ENCODE results near the gene HADHA. TPM values are rescaled to one million over a fixed set of nuclear protein-coding genes. Genes with fewer than 3 reads are reported as not detected.
A peak's percentile ranks its signal among the peaks of the same experiment; 100 is the strongest.

The HADHA gene
- total RNA-seq, 5 donors from 2014 or later (not counting 1 experiment from before 2014, with no cell fraction given): 76.1 to 95.8 (median 91.9) TPM

- no peak overlapping the region for H3K4me3 ChIP-seq (ENCODE audit: control insufficient read depth in 1 of 2, extremely low read depth in 1 of 2, low read length in 1 of 2)
- peaks cover 37 to 56% of the 10 kb centered on the region in 2 donors for H3K27me3 Mint-ChIP-seq
- DNase-seq: no peak
- no peak overlapping the region for H3K27ac ChIP-seq (ENCODE audit: low read length)
- H3K27ac Mint-ChIP-seq: no peak overlapping the region
- peaks cover 11 to 90% of the 10 kb centered on the region in 2 experiments for H3K27me3 ChIP-seq (replicated peaks in 1 of 2; ENCODE audit: control insufficient read depth in 2 of 2, extremely low read depth in 1 of 2, insufficient read depth in 2 of 2, low read length in 1 of 2)
- peaks cover 0 to 9% of the 10 kb centered on the region in 2 donors for H3K36me3 ChIP-seq (ENCODE audit: control insufficient read depth in 2 of 2, extremely low read depth in 1 of 2, insufficient read depth in 1 of 2, low read length in 1 of 2)
- no peaks in the 10 kb centered on the region for H3K9me3 ChIP-seq
- POLR2A ChIA-PET: no interaction called here
- no peaks in the 10 kb centered on the region for H3K36me3 Mint-ChIP-seq
- H3K9me3 Mint-ChIP-seq: no peaks in the 10 kb centered on the region
- no peak for ATAC-seq (replicated peaks in 1 of 4)
- peaks cover 0 to 34% of the 10 kb centered on the region in 2 experiments for H3K4me1 ChIP-seq (ENCODE audit: control insufficient read depth in 1 of 2, extremely low read depth in 1 of 2, insufficient read depth in 2 of 2, low read length in 2 of 2)
- 79% methylated on average over 10 of the region's 15 CpGs for WGBS (ENCODE audit: insufficient coverage)
- CTCF ChIA-PET: interaction anchor here in 1 of 2 donors (0.5 kb wide), 1 partner anchor 35 kb away, joined by 7 read pairs; no protein-coding TSS in a partner anchor
- H3K4me3 Mint-ChIP-seq: no peak overlapping the region
- H3K4me1 Mint-ChIP-seq: peaks cover 22 to 29% (median 22%) of the 10 kb centered on the region in 3 donors
Observed at GRCh38 chr2:26175466-26176278, 68.8 kb downstream of the HADHA start.

- peak overlapping the region; percentile 67 to 73 (median 71) for H3K4me3 Mint-ChIP-seq
- H3K27me3 Mint-ChIP-seq: peaks cover 33 to 50% of the 10 kb centered on the region in 2 donors
- Histone ChIP-seq H3K36me3 (ENCODE audit: control insufficient read depth in 2 of 2, extremely low read depth in 1 of 2, insufficient read depth in 1 of 2, low read length in 1 of 2) (peaks cover 0 to 9% of the 10 kb centered on the region in 2 donors), H3K4me3 (ENCODE audit: control insufficient read depth in 1 of 2, extremely low read depth in 1 of 2, low read length in 1 of 2) (no peak overlapping the region), H3K4me1 (ENCODE audit: control insufficient read depth in 1 of 2, extremely low read depth in 1 of 2, insufficient read depth in 2 of 2, low read length in 2 of 2) (peaks cover 0 to 34% of the 10 kb centered on the region in 2 experiments), H3K27me3 (replicated peaks in 1 of 2; ENCODE audit: control insufficient read depth in 2 of 2, extremely low read depth in 1 of 2, insufficient read depth in 2 of 2, low read length in 1 of 2) (peaks cover 11 to 85% of the 10 kb centered on the region in 2 experiments), H3K27ac (ENCODE audit: low read length) (no peak overlapping the region), H3K9me3 (no peaks in the 10 kb centered on the region)
- ATAC-seq (replicated peaks in 1 of 4): no peak
- H3K9me3 Mint-ChIP-seq: no peaks in the 10 kb centered on the region
- H3K27ac Mint-ChIP-seq: peak overlapping the region in 1 of 2 donors; percentile 28
- 80% methylated on average over 1 of the region's 10 CpGs for WGBS (ENCODE audit: insufficient coverage)
- no peak for DNase-seq
- H3K4me1 Mint-ChIP-seq: peaks cover 17 to 24% (median 20%) of the 10 kb centered on the region in 3 donors
- no peaks in the 10 kb centered on the region for H3K36me3 Mint-ChIP-seq
- ChIA-PET CTCF (no interaction called here), POLR2A (no interaction called here)
Observed at GRCh38 chr2:26174691-26175465, 69.6 kb downstream of the HADHA start.

GRCh38 chr2:26173776-26174482, 70.5 kb downstream of the HADHA start:
- H3K4me3 Mint-ChIP-seq: peak overlapping the region; percentile 67 to 73 (median 71)
- ATAC-seq (replicated peaks in 1 of 4): no peak
- no peak for DNase-seq
- no peaks in the 10 kb centered on the region for H3K9me3 Mint-ChIP-seq
- H3K27ac Mint-ChIP-seq: no peak overlapping the region
- peaks cover 11 to 18% (median 16%) of the 10 kb centered on the region in 3 donors for H3K4me1 Mint-ChIP-seq
- Histone ChIP-seq H3K36me3 (ENCODE audit: control insufficient read depth in 2 of 2, extremely low read depth in 1 of 2, insufficient read depth in 1 of 2, low read length in 1 of 2) (peaks cover 0 to 9% of the 10 kb centered on the region in 2 donors), H3K27ac (ENCODE audit: low read length) (no peak overlapping the region), H3K4me3 (ENCODE audit: control insufficient read depth in 1 of 2, extremely low read depth in 1 of 2, low read length in 1 of 2) (peak overlapping the region in 1 of 2 donors; percentile 15), H3K4me1 (ENCODE audit: control insufficient read depth in 1 of 2, extremely low read depth in 1 of 2, insufficient read depth in 2 of 2, low read length in 2 of 2) (peaks cover 0 to 26% of the 10 kb centered on the region in 2 experiments), H3K27me3 (replicated peaks in 1 of 2; ENCODE audit: control insufficient read depth in 2 of 2, extremely low read depth in 1 of 2, insufficient read depth in 2 of 2, low read length in 1 of 2) (peaks cover 11 to 77% of the 10 kb centered on the region in 2 experiments), H3K9me3 (no peaks in the 10 kb centered on the region)
- CTCF ChIA-PET: no interaction called here
- POLR2A ChIA-PET: no interaction called here
- 39% methylated on average over 26 of the region's 46 CpGs for WGBS (ENCODE audit: insufficient coverage)
- H3K36me3 Mint-ChIP-seq: no peaks in the 10 kb centered on the region
- H3K27me3 Mint-ChIP-seq: peaks cover 34 to 46% of the 10 kb centered on the region in 2 donors

GRCh38 chr2:26172871-26173775, 71.3 kb downstream of the HADHA start, which contains the start of gene GAREM2:
GAREM2 (plus strand) TSS chr2:26173088; CDS start chr2:26173221, 133 bp downstream.
- Mint-ChIP-seq H3K27ac (no peak within 1 kb of the TSS), H3K27me3 (peaks cover 34 to 46% of the 10 kb centered on the region in 2 donors), H3K9me3 (no peaks in the 10 kb centered on the region), H3K4me3 (peak within 1 kb of the TSS; percentile 75 to 88 (median 81)), H3K4me1 (peaks cover 11 to 16% (median 14%) of the 10 kb centered on the region in 3 donors), H3K36me3 (no peaks in the 10 kb centered on the region)
- Histone ChIP-seq H3K4me3 (ENCODE audit: control insufficient read depth in 1 of 2, extremely low read depth in 1 of 2, low read length in 1 of 2) (peak within 1 kb of the TSS; percentile 28 to 66), H3K36me3 (ENCODE audit: control insufficient read depth in 2 of 2, extremely low read depth in 1 of 2, insufficient read depth in 1 of 2, low read length in 1 of 2) (peaks cover 0 to 9% of the 10 kb centered on the region in 2 donors), H3K9me3 (no peaks in the 10 kb centered on the region), H3K4me1 (ENCODE audit: control insufficient read depth in 1 of 2, extremely low read depth in 1 of 2, insufficient read depth in 2 of 2, low read length in 2 of 2) (peaks cover 0 to 21% of the 10 kb centered on the region in 2 experiments), H3K27me3 (replicated peaks in 1 of 2; ENCODE audit: control insufficient read depth in 2 of 2, extremely low read depth in 1 of 2, insufficient read depth in 2 of 2, low read length in 1 of 2) (peaks cover 11 to 69% of the 10 kb centered on the region in 2 experiments), H3K27ac (ENCODE audit: low read length) (no peak within 1 kb of the TSS)
- ChIA-PET POLR2A (no interaction called here), CTCF (interaction anchor here (0.6 kb wide), 2 partner anchors 565 to 1289 kb away, joined by 4 to 7 read pairs; no protein-coding TSS in a partner anchor)
- WGBS (ENCODE audit: insufficient coverage): under 1% methylated on average over 74 of the region's 102 CpGs
- ATAC-seq (replicated peaks in 1 of 4) (peak in 3 of 4 experiments; percentile 34 to 44 (median 41)), DNase-seq (no peak)

GRCh38 chr2:26172189-26172870, 72.1 kb downstream of the HADHA start:
- CTCF ChIA-PET: interaction anchor here in 1 of 2 donors (0.6 kb wide), 1 partner anchor 1288 kb away, joined by 7 read pairs; no protein-coding TSS in a partner anchor
- WGBS (ENCODE audit: insufficient coverage): 24% methylated on average over 35 of the region's 56 CpGs
- Histone ChIP-seq H3K4me3 (ENCODE audit: control insufficient read depth in 1 of 2, extremely low read depth in 1 of 2, low read length in 1 of 2) (no peak overlapping the region), H3K27ac (ENCODE audit: low read length) (no peak overlapping the region), H3K9me3 (no peaks in the 10 kb centered on the region), H3K36me3 (ENCODE audit: control insufficient read depth in 2 of 2, extremely low read depth in 1 of 2, insufficient read depth in 1 of 2, low read length in 1 of 2) (peaks cover 0 to 9% of the 10 kb centered on the region in 2 donors), H3K27me3 (replicated peaks in 1 of 2; ENCODE audit: control insufficient read depth in 2 of 2, extremely low read depth in 1 of 2, insufficient read depth in 2 of 2, low read length in 1 of 2) (peaks cover 11 to 62% of the 10 kb centered on the region in 2 experiments), H3K4me1 (ENCODE audit: control insufficient read depth in 1 of 2, extremely low read depth in 1 of 2, insufficient read depth in 2 of 2, low read length in 2 of 2) (peaks cover 0 to 21% of the 10 kb centered on the region in 2 experiments)
- DNase-seq (no peak), ATAC-seq (replicated peaks in 1 of 4) (peak in 3 of 4 experiments; percentile 19 to 24 (median 20))
- POLR2A ChIA-PET: interaction anchor here in 1 of 2 donors (0.5 kb wide), 1 partner anchor 35 kb away, joined by 9 read pairs; no protein-coding TSS in a partner anchor
- Mint-ChIP-seq H3K4me1 (peaks cover 11 to 16% (median 14%) of the 10 kb centered on the region in 3 donors), H3K36me3 (no peaks in the 10 kb centered on the region), H3K27ac (no peak overlapping the region), H3K9me3 (no peaks in the 10 kb centered on the region), H3K27me3 (peaks cover 34 to 44% of the 10 kb centered on the region in 2 donors), H3K4me3 (peak overlapping the region; percentile 75 to 88 (median 81))

Measured in T-cell (primary cell).